WTC11 (cell line): ENCODE results near the gene SUSD1.

ENCODE experiments used
- CREM ChIP-seq: sonication (generic); formaldehyde crosslinking; IDR thresholded peaks from 2 replicates; pipeline ENCODE4 v1.8.1; 2022; ENCODE audit warnings: mild to moderate bottlenecking, missing genetic modification reagents, moderate library complexity
- CTCF ChIP-seq: fragments of 200-600 bp; IDR thresholded peaks from 2 replicates; pipeline ENCODE4 v1.8.0; 2022; ENCODE audit warnings: antibody characterized with exemption
- FOXP4 ChIP-seq: sonication (generic); formaldehyde crosslinking; IDR thresholded peaks from 2 replicates; pipeline ENCODE4 v1.8.0; 2022; ENCODE audit warnings: mild to moderate bottlenecking, missing genetic modification reagents
- JUN ChIP-seq: sonication (generic); formaldehyde crosslinking; IDR thresholded peaks from 2 replicates; pipeline ENCODE4 v1.8.0; 2023; ENCODE audit warnings: mild to moderate bottlenecking, missing genetic modification reagents
- PREB ChIP-seq: sonication (generic); formaldehyde crosslinking; IDR thresholded peaks from 2 replicates; pipeline ENCODE4 v1.8.1; 2022; ENCODE audit warnings: mild to moderate bottlenecking, missing genetic modification reagents, moderate library complexity, borderline replicate concordance
- SMAD3 ChIP-seq: sonication (generic); formaldehyde crosslinking; IDR thresholded peaks from 2 replicates; pipeline ENCODE4 v1.8.0; 2022; ENCODE audit warnings: missing genetic modification reagents, mild to moderate bottlenecking, borderline replicate concordance
- SOX15 ChIP-seq: fragments of 250-450 bp; sonication (Bioruptor Pico); IDR thresholded peaks from 2 replicates; pipeline ENCODE4 v1.9.0; 2021; ENCODE audit warnings: mild to moderate bottlenecking
- TP53 ChIP-seq: sonication (generic); formaldehyde crosslinking; IDR thresholded peaks from 2 replicates; pipeline ENCODE4 v1.8.1; 2023; ENCODE audit warnings: mild to moderate bottlenecking, missing genetic modification reagents
- USF1 ChIP-seq: sonication (generic); formaldehyde crosslinking; IDR thresholded peaks from 2 replicates; pipeline ENCODE4 v1.8.0; 2022; ENCODE audit warnings: mild to moderate bottlenecking, missing genetic modification reagents
- ZNF121 ChIP-seq: sonication (generic); formaldehyde crosslinking; IDR thresholded peaks from 2 replicates; pipeline ENCODE4 v1.8.0; 2023; ENCODE audit warnings: missing genetic modification reagents

- TF ChIP-seq CTCF (no peak), ZNF121 (CRISPR knock-in tag) (no peak), USF1 (CRISPR knock-in tag) (no peak), PREB (CRISPR knock-in tag) (no peak), CREM (CRISPR knock-in tag) (no peak), SMAD3 (CRISPR knock-in tag) (no peak), JUN (CRISPR knock-in tag) (no peak), TP53 (CRISPR knock-in tag) (no peak), SOX15 (CRISPR knock-in tag) (no peak), FOXP4 (CRISPR knock-in tag) (no peak)
Observed at GRCh38 chr9:112064871-112065270, 110.2 kb downstream of the SUSD1 start.
